MM.1S (cell line): ENCODE measurements around the gene PISD.

Source experiments
- EZH2 ChIP-seq: fragments of 300-600 bp; sonication (generic); optimal IDR thresholded peaks from 2 replicates; pipeline ENCODE3; 2017; ENCODE audit warnings: low read depth, mild to moderate bottlenecking, antibody characterized with exemption, low read length, mixed read lengths
- EZH2phosphoT487 ChIP-seq: fragments of 300-600 bp; sonication (generic); IDR thresholded peaks from 2 replicates; pipeline ENCODE4 v1.6.1; 2018; ENCODE audit warnings: antibody characterized with exemption, low read length
- TF ChIP-seq, protein P1 (sequence below): fragments of 300-600 bp; sonication (generic); IDR thresholded peaks from 2 replicates; pipeline ENCODE4 v1.5.1; 2016; ENCODE audit warnings: antibody characterized with exemption, low read length, mixed read lengths

DNA sequence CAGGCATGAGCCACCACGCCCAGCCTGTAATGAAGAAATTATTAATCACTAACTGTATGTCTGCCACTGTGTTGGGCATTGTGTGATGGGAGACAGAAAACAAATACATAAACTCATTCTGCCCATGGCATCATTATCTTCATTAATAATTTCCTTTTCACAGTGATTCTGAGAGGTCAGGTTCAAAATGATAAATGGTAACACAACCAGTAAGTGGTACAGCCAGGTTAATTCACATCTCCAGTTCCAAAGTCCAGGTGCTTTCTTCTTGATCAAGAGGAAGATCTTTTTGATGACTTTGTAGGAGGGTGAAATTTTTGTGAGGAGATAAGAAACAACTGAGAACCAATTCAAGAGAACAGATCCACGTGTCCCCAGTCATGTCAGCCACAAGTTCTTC, 66.7 kb downstream of the PISD start:
- TF ChIP-seq, protein P1, sequence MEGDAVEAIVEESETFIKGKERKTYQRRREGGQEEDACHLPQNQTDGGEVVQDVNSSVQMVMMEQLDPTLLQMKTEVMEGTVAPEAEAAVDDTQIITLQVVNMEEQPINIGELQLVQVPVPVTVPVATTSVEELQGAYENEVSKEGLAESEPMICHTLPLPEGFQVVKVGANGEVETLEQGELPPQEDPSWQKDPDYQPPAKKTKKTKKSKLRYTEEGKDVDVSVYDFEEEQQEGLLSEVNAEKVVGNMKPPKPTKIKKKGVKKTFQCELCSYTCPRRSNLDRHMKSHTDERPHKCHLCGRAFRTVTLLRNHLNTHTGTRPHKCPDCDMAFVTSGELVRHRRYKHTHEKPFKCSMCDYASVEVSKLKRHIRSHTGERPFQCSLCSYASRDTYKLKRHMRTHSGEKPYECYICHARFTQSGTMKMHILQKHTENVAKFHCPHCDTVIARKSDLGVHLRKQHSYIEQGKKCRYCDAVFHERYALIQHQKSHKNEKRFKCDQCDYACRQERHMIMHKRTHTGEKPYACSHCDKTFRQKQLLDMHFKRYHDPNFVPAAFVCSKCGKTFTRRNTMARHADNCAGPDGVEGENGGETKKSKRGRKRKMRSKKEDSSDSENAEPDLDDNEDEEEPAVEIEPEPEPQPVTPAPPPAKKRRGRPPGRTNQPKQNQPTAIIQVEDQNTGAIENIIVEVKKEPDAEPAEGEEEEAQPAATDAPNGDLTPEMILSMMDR = no peak
- TF ChIP-seq EZH2 (no peak), EZH2phosphoT487 (no peak)
